H9 (cell line): ENCODE data around the gene PHTF2. TPM values are rescaled to one million over a fixed set of nuclear protein-coding genes. Genes with fewer than 3 reads are reported as not detected.

ENCODE experiments used
- DNase-seq: peaks from one replicate; pipeline ENCODE4 v3.0.0-alpha.2; 2017
- H2AFZ ChIP-seq: one replicate; pipeline ENCODE4 v1.6.1; 2013; ENCODE audit warnings: mild to moderate bottlenecking, low read length, control low read depth, moderate library complexity
- H2AK5ac ChIP-seq: 2 replicates; pipeline ENCODE4 v1.6.1; 2013; ENCODE audit warnings: low read length, control low read depth, mixed read lengths; ENCODE audit not compliant: insufficient read length
- H2BK120ac ChIP-seq: one replicate; pipeline ENCODE4 v1.6.1; 2013; ENCODE audit warnings: low read depth, mild to moderate bottlenecking, low read length, control low read depth, inconsistent platforms; ENCODE audit not compliant: poor library complexity, severe bottlenecking
- H2BK12ac ChIP-seq: 2 replicates; pipeline ENCODE4 v1.6.1; 2013; ENCODE audit warnings: low read length, control low read depth, mixed read lengths, low read depth; ENCODE audit not compliant: insufficient read length
- H2BK15ac ChIP-seq: 2 replicates; pipeline ENCODE4 v1.6.1; 2013; ENCODE audit warnings: low read depth, low read length, control low read depth
- H2BK20ac ChIP-seq: one replicate; pipeline ENCODE4 v1.6.1; 2013; ENCODE audit warnings: low read depth, mild to moderate bottlenecking, low read length, control low read depth, inconsistent platforms; ENCODE audit not compliant: poor library complexity, severe bottlenecking
- H2BK5ac ChIP-seq: 2 replicates; pipeline ENCODE4 v1.6.1; 2013; ENCODE audit warnings: low read length, control low read depth, mixed read lengths; ENCODE audit not compliant: insufficient read length
- H3K14ac ChIP-seq: 2 replicates; pipeline ENCODE4 v1.6.1; 2013; ENCODE audit warnings: low read length, control low read depth; ENCODE audit not compliant: insufficient read depth
- H3K18ac ChIP-seq: 2 replicates; pipeline ENCODE4 v1.6.1; 2013; ENCODE audit warnings: low read depth, mild to moderate bottlenecking, mixed read lengths, low read length, control low read depth; ENCODE audit not compliant: insufficient read length
- H3K23ac ChIP-seq: 2 replicates; pipeline ENCODE4 v1.6.1; 2013; ENCODE audit warnings: low read length, control low read depth, mixed read lengths, low read depth; ENCODE audit not compliant: insufficient read length
- H3K23me2 ChIP-seq: 2 replicates; pipeline ENCODE4 v1.6.1; 2013; ENCODE audit warnings: low read depth, mild to moderate bottlenecking, mixed read lengths, low read length, control low read depth; ENCODE audit not compliant: insufficient read length, poor library complexity, severe bottlenecking
- H3K27ac ChIP-seq: 2 replicates; pipeline ENCODE4 v1.5.1; 2013; ENCODE audit warnings: low read length, control low read depth, mixed read lengths, low read depth; ENCODE audit not compliant: insufficient read length
- H3K27me3 ChIP-seq: 2 replicates; pipeline ENCODE4 v1.6.1; 2013; ENCODE audit warnings: low read length, control low read depth, inconsistent platforms; ENCODE audit not compliant: insufficient read depth
- H3K4ac ChIP-seq: 2 replicates; pipeline ENCODE4 v1.6.1; 2013; ENCODE audit warnings: low read depth, mild to moderate bottlenecking, control low read depth, inconsistent platforms, low read length, moderate library complexity
- H3K4me1 ChIP-seq: 2 replicates; pipeline ENCODE4 v1.6.1; 2013; ENCODE audit warnings: low read length, control low read depth, inconsistent platforms; ENCODE audit not compliant: insufficient read depth
- H3K4me2 ChIP-seq: 2 replicates; pipeline ENCODE4 v1.6.1; 2013; ENCODE audit warnings: low read length, control low read depth, mixed read lengths; ENCODE audit not compliant: insufficient read length, insufficient read depth
- H3K56ac ChIP-seq: 2 replicates; pipeline ENCODE4 v1.6.1; 2013; ENCODE audit warnings: low read depth, mild to moderate bottlenecking, mixed read lengths, low read length, control low read depth; ENCODE audit not compliant: insufficient read length
- H3K79me1 ChIP-seq: 2 replicates; pipeline ENCODE4 v1.6.1; 2013; ENCODE audit warnings: low read depth, mild to moderate bottlenecking, moderate library complexity, low read length, control low read depth, inconsistent platforms; ENCODE audit not compliant: insufficient read depth, poor library complexity, severe bottlenecking
- H3K79me2 ChIP-seq: 2 replicates; pipeline ENCODE4 v1.6.1; 2013; ENCODE audit warnings: low read length, control low read depth, inconsistent platforms; ENCODE audit not compliant: insufficient read depth
- H3K9ac ChIP-seq: 2 replicates; pipeline ENCODE4 v1.6.1; 2013; ENCODE audit warnings: low read length, control low read depth, mixed read lengths; ENCODE audit not compliant: insufficient read length; ENCODE audit errors: extremely low read depth
- H3K9me3 ChIP-seq: one replicate; pipeline ENCODE4 v1.6.1; 2013; ENCODE audit warnings: low read depth, low read length, inconsistent platforms; ENCODE audit not compliant: control insufficient read depth
- H3T11ph ChIP-seq: one replicate; pipeline ENCODE4 v1.6.1; 2013; ENCODE audit warnings: mild to moderate bottlenecking, low read length, control low read depth, inconsistent platforms
- H4K20me1 ChIP-seq: one replicate; pipeline ENCODE4 v1.6.1; 2013; ENCODE audit not compliant: control insufficient read depth, insufficient read length, insufficient read depth
- H4K5ac ChIP-seq: 2 replicates; pipeline ENCODE4 v1.6.1; 2013; ENCODE audit warnings: low read depth, mild to moderate bottlenecking, mixed read lengths, low read length, control low read depth; ENCODE audit not compliant: insufficient read length
- H4K8ac ChIP-seq: replicated peaks from 2 replicates; pipeline ENCODE4 v1.6.1; 2013; ENCODE audit warnings: low read length, control low read depth, mixed read lengths, low read depth; ENCODE audit not compliant: insufficient read length
- H4K91ac ChIP-seq: 2 replicates; pipeline ENCODE4 v1.6.1; 2013; ENCODE audit warnings: low read depth, mild to moderate bottlenecking, moderate library complexity, mixed read lengths, low read length, control low read depth; ENCODE audit not compliant: insufficient read length
- H3K27ac Mint-ChIP-seq, 3 experiments: 2 replicates in 2 of 3; 3 replicates in 1 of 3; pipeline ENCODE4 v1.8.0; 2020 to 2021; ENCODE audit warnings: mixed read lengths in 3 of 3, mild to moderate bottlenecking in 1 of 3, moderate library complexity in 1 of 3
- H3K27me3 Mint-ChIP-seq: 2 replicates; pipeline ENCODE4 v1.8.0; 2021; ENCODE audit warnings: low read depth, mild to moderate bottlenecking, moderate library complexity, mixed read lengths
- H3K36me3 Mint-ChIP-seq, 3 experiments: 2 replicates in 2 of 3; 3 replicates in 1 of 3; pipeline ENCODE4 v1.8.0; 2020 to 2021; ENCODE audit warnings: low read depth in 3 of 3, mixed read lengths in 3 of 3; ENCODE audit not compliant: insufficient read depth in 1 of 3
- H3K4me1 Mint-ChIP-seq, 2 experiments: 2 replicates each; pipeline ENCODE4 v1.8.0; 2020; ENCODE audit warnings: mixed read lengths in 2 of 2
- H3K4me3 Mint-ChIP-seq, 2 experiments: 2 replicates in 1 of 2; 3 replicates in 1 of 2; pipeline ENCODE4 v1.8.0; 2020 to 2021; ENCODE audit warnings: mild to moderate bottlenecking in 2 of 2, mixed read lengths in 2 of 2, moderate library complexity in 1 of 2
- H3K9me3 Mint-ChIP-seq, 2 experiments: 2 replicates in 1 of 2; 3 replicates in 1 of 2; pipeline ENCODE4 v1.8.0; 2020; ENCODE audit warnings: mild to moderate bottlenecking in 2 of 2, mixed read lengths in 2 of 2, moderate library complexity in 1 of 2
- WGBS: extraction: QIAGEN DNeasy Blood & Tissue Kit; methylation state at CpG from one replicate; pipeline ENCODE4 v1.1.7; 2013; ENCODE audit warnings: missing lambda C conversion rate, low lambda C conversion rate, mixed read lengths; ENCODE audit not compliant: insufficient read length; ENCODE audit errors: extremely low coverage; 5-methylcytosine and 5-hydroxymethylcytosine counted together
- total RNA-seq: library from RNA; stranded (reverse); gene quantifications from 2 replicates; pipeline ENCODE4 v1.2.1, GENCODE V29; 2021
- TF ChIP-seq, protein P1 (sequence below): fragments of 200-600 bp; sonication (generic); conservative IDR thresholded peaks from 3 replicates; pipeline ENCODE4 v1.8.0; 2021; ENCODE audit warnings: antibody characterized with exemption, mild to moderate bottlenecking

Gene PHTF2
- total RNA-seq, 1 experiment from 2014 or later = 16.2 TPM

DNA sequence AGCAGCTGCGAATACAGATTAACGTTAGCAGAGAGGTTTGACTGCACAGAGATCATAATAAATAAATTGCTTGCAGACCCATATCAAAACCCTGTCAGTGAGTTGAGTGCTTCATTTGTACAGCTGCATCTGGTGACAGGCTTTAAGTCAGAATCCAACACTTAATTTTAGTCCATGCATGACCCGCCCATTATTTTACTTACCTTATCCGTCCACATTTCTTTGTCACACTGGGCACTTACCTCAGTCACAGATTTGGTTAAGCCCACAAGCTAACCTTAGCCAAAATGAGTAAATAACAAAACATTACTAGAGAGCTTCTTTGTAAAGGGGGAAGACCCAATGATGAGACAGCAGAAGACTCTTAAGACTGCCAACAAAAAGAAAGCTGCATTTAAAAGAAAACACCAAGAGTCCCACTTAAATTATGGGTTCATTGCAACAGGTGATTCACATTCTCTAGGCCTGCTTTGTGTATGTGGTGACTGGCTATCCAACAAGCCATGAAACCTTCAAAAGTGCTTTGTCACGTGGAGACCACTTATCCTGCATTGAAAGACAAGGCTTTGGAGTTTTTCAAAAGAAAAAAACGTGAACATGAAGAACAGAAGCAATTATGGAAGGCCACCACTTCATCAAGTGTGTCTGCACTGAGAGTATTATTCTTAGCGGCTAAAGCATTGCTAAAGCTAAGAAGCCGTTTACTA lies 32.2 kb downstream of the PHTF2 start:
- Mint-ChIP-seq H3K9me3 (no peaks in the 10 kb centered on the region), H3K27ac (peak overlapping the region in 1 of 3 experiments; percentile 78; a peak in 2 of 7 replicates), H3K27me3 (no peaks in the 10 kb centered on the region), H3K4me1 (peaks cover 0 to 8% of the 10 kb centered on the region in 2 experiments; a peak in 1 of 4 replicates), H3K4me3 (no peak overlapping the region), H3K36me3 (no peaks in the 10 kb centered on the region)
- Histone ChIP-seq H2BK120ac (no peak overlapping the region), H3K23ac (no peak overlapping the region), H3K27ac (no peak overlapping the region), H3K79me1 (no peaks in the 10 kb centered on the region), H4K20me1 (no peaks in the 10 kb centered on the region), H4K91ac (no peak overlapping the region), H2AK5ac (no peak overlapping the region), H2AFZ (no peak overlapping the region), H3K79me2 (no peaks in the 10 kb centered on the region), H3K9ac (no peak overlapping the region), H2BK20ac (no peak overlapping the region), H3K4ac (no peak overlapping the region), H3K9me3 (no peaks in the 10 kb centered on the region), H3K14ac (no peak overlapping the region), H4K8ac (no peak overlapping the region), H3K56ac (no peak overlapping the region), H4K5ac (no peak overlapping the region), H2BK12ac (no peak overlapping the region), H3K4me2 (no peak overlapping the region), H3K23me2 (no peaks in the 10 kb centered on the region), H3K18ac (no peak overlapping the region), H3K27me3 (no peaks in the 10 kb centered on the region), H3T11ph (no peak overlapping the region), H3K4me1 (no peaks in the 10 kb centered on the region), H2BK15ac (no peak overlapping the region), H2BK5ac (no peak overlapping the region)
- TF ChIP-seq, protein P1, sequence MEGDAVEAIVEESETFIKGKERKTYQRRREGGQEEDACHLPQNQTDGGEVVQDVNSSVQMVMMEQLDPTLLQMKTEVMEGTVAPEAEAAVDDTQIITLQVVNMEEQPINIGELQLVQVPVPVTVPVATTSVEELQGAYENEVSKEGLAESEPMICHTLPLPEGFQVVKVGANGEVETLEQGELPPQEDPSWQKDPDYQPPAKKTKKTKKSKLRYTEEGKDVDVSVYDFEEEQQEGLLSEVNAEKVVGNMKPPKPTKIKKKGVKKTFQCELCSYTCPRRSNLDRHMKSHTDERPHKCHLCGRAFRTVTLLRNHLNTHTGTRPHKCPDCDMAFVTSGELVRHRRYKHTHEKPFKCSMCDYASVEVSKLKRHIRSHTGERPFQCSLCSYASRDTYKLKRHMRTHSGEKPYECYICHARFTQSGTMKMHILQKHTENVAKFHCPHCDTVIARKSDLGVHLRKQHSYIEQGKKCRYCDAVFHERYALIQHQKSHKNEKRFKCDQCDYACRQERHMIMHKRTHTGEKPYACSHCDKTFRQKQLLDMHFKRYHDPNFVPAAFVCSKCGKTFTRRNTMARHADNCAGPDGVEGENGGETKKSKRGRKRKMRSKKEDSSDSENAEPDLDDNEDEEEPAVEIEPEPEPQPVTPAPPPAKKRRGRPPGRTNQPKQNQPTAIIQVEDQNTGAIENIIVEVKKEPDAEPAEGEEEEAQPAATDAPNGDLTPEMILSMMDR = no peak
- no peak for DNase-seq
- WGBS = no CpG with 5 or more reads among the region's 8 CpGs
